GM12801 (cell line): ENCODE measurements around the gene NOS1AP.

Source experiments
- TF ChIP-seq, protein P1 (sequence below): IDR thresholded peaks from one replicate; pipeline ENCODE4 v1.5.1; 2011; ENCODE audit warnings: control low read depth; ENCODE audit not compliant: insufficient read length; ENCODE audit errors: extremely low read depth

Gene NOS1AP

DNA sequence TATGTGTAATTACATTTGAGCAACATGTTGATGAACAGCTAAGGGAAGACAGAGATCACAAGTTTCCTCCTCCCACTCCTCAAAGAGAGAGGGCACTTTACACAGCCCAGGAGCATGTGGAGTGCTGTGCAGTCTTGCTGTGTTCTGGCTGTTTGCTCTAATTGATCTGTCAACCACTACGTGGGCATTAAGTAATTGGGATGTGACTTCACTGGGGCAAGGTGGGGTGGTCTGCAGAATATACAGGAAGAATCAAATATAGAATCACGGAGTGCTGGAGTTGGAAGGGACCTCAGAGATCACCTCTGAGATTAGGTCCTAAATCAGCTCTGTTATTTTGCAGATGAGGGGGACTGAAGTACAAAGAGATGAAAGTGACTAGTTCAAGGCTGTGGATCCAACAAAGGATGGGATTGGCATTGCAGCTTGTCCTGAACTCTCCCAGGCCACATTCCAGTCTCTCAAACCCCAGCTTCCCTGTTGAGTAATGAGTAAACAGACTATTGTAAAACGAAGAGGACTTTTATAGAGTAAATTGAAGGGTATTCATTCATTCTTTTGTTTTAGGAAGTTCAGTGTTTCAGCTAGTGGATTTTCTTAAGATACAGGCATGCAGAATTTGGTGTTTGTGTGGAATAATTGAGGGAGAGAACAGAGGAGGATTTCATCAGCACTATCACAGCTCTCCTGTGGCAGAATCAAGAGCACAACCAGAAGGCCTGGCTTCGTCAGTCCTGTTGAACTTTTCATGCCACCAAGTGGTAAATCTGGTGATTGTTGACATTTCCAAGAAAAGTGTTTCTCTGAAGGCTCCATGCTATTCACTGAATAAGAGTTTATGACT, 22.4 kb downstream of the NOS1AP start:
- TF ChIP-seq, protein P1, sequence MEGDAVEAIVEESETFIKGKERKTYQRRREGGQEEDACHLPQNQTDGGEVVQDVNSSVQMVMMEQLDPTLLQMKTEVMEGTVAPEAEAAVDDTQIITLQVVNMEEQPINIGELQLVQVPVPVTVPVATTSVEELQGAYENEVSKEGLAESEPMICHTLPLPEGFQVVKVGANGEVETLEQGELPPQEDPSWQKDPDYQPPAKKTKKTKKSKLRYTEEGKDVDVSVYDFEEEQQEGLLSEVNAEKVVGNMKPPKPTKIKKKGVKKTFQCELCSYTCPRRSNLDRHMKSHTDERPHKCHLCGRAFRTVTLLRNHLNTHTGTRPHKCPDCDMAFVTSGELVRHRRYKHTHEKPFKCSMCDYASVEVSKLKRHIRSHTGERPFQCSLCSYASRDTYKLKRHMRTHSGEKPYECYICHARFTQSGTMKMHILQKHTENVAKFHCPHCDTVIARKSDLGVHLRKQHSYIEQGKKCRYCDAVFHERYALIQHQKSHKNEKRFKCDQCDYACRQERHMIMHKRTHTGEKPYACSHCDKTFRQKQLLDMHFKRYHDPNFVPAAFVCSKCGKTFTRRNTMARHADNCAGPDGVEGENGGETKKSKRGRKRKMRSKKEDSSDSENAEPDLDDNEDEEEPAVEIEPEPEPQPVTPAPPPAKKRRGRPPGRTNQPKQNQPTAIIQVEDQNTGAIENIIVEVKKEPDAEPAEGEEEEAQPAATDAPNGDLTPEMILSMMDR, result no peak

- TF ChIP-seq, protein P1, result no peak
Measured at GRCh38 chr1:162093095-162093494, 23.6 kb downstream of the NOS1AP start.

DNA sequence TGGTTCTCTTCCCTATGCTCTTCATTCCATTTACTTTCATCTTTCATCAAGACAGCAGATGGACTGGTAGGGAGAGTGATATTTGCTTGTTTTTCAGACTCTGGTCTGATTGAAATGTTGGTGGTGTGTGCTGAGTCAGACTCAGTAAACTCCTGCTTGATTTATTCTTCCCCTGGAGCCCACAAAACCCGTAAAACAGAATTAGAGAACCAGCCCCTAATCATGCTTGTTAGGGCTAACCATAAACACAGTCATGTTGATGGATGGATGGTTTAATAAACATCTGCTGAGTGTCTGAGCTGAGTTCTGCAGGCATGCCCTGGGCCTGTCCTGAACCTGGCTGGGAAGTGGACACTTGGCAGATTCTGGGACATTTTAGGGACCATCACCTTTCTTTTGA, 24.8 kb downstream of the NOS1AP start:
- TF ChIP-seq, protein P1, result no peak

GRCh38 chr1:162094723-162095122, 25.2 kb downstream of the NOS1AP start:
- TF ChIP-seq, protein P1, result no peak

DNA sequence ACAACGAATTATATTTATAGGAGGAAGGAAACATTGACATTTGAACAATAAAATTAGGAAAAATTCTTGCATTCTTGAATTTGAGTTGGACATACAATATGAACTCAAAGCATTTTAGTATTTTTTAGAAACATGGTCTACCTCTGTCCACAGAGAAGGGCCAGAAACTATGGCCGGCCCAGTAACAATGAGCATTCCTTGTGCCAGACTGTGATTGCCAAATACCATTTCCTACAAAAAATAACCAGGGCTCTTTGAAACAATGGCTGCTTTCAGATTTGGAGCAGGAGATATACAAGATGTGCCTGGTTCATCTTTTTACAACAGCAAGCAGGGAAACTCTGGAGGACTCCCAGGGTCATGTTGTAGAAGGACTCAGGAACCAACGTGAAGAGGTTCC, 38.4 kb downstream of the NOS1AP start:
- TF ChIP-seq, protein P1, result no peak

DNA sequence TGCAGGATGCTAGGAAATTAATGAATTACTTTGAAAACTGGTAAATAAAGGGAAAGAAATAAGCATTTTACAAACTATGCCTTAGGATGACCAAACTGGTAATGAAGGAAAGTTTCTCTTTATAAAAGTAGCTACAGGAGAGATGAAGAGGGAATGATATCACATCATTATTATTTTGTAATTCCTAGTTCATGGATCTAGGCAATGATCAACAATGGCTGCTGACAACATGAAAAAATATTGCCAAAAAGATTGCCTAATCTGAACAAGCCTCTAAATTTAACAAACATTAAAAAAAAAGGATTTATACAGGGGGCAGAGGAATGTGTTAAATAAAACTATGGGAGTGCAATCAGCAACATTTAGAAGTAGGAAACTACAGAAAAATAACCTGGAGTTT, 38.9 kb downstream of the NOS1AP start:
- TF ChIP-seq, protein P1, result no peak

- TF ChIP-seq, protein P1, result no peak
Measured at GRCh38 chr1:162110910-162111309, 41.4 kb downstream of the NOS1AP start.
